MM.1S (cell line): Measurements from ENCODE around the gene CERT1.
"Not testable (repeated sequence)": the region's sequence is repeated elsewhere in the genome, so short reads cannot be mapped to it uniquely, and the experiment has no call there.

ENCODE experiments used
- DNase-seq: peaks from one replicate; pipeline ENCODE4 v3.0.0-alpha.2; 2015
- H2AFZ ChIP-seq: fragments of 300-600 bp; sonication (generic); 2 replicates; pipeline ENCODE4 v1.6.0; 2016; ENCODE audit warnings: antibody characterized with exemption, low read length
- H3F3A ChIP-seq: fragments of 300-600 bp; sonication (generic); 2 replicates; pipeline ENCODE4 v1.6.1; 2016; ENCODE audit warnings: mild to moderate bottlenecking, antibody characterized with exemption, low read length, moderate library complexity, mixed read lengths; ENCODE audit not compliant: insufficient read depth
- H3K27ac ChIP-seq: fragments of 300-600 bp; sonication (generic); 2 replicates; pipeline ENCODE4 v1.5.1; 2016; ENCODE audit warnings: mild to moderate bottlenecking, low read length
- H3K27me3 ChIP-seq: fragments of 300-600 bp; sonication (generic); replicated peaks from 2 replicates; pipeline ENCODE4 v1.6.0; 2016; ENCODE audit warnings: low read length; ENCODE audit not compliant: insufficient read depth
- H3K36me3 ChIP-seq: fragments of 300-600 bp; sonication (generic); replicated peaks from 2 replicates; pipeline ENCODE4 v1.6.1; 2016; ENCODE audit warnings: mild to moderate bottlenecking, low read length, mixed read lengths; ENCODE audit not compliant: insufficient read depth
- H3K4me1 ChIP-seq: fragments of 300-600 bp; sonication (generic); 2 replicates; pipeline ENCODE4 v1.6.1; 2016; ENCODE audit warnings: low read length, mixed read lengths
- H3K4me2 ChIP-seq: fragments of 300-600 bp; sonication (generic); 2 replicates; pipeline ENCODE4 v1.6.0; 2016; ENCODE audit warnings: low read depth, low read length
- H3K4me3 ChIP-seq: fragments of 300-600 bp; sonication (generic); 2 replicates; pipeline ENCODE4 v1.5.1; 2016; ENCODE audit warnings: low read length, mixed read lengths
- H3K79me2 ChIP-seq: fragments of 300-600 bp; sonication (generic); 2 replicates; pipeline ENCODE4 v1.6.1; 2016; ENCODE audit warnings: mixed run types, low read length, mixed read lengths
- H3K9ac ChIP-seq: fragments of 300-600 bp; sonication (generic); 2 replicates; pipeline ENCODE4 v1.6.1; 2016; ENCODE audit warnings: low read length, mixed read lengths
- H3K9me2 ChIP-seq: fragments of 300-600 bp; sonication (generic); replicated peaks from 2 replicates; pipeline ENCODE4 v1.6.1; 2016; ENCODE audit warnings: mild to moderate bottlenecking, low read length, mixed read lengths; ENCODE audit not compliant: insufficient read depth
- H3K9me3 ChIP-seq: fragments of 300-600 bp; sonication (generic); replicated peaks from 2 replicates; pipeline ENCODE4 v1.6.1; 2016; ENCODE audit warnings: mild to moderate bottlenecking, low read length, mixed read lengths; ENCODE audit not compliant: insufficient read depth
- H4K20me1 ChIP-seq: fragments of 300-600 bp; sonication (generic); 2 replicates; pipeline ENCODE4 v1.6.1; 2016; ENCODE audit warnings: mild to moderate bottlenecking, low read length, moderate library complexity, mixed read lengths; ENCODE audit not compliant: insufficient read depth
- EZH2 ChIP-seq: fragments of 300-600 bp; sonication (generic); optimal IDR thresholded peaks from 2 replicates; pipeline ENCODE3; 2017; ENCODE audit warnings: low read depth, mild to moderate bottlenecking, antibody characterized with exemption, low read length, mixed read lengths
- EZH2phosphoT487 ChIP-seq: fragments of 300-600 bp; sonication (generic); IDR thresholded peaks from 2 replicates; pipeline ENCODE4 v1.6.1; 2018; ENCODE audit warnings: antibody characterized with exemption, low read length
- TF ChIP-seq, protein P1 (sequence below): fragments of 300-600 bp; sonication (generic); IDR thresholded peaks from 2 replicates; pipeline ENCODE4 v1.5.1; 2016; ENCODE audit warnings: antibody characterized with exemption, low read length, mixed read lengths

CERT1 gene

DNA sequence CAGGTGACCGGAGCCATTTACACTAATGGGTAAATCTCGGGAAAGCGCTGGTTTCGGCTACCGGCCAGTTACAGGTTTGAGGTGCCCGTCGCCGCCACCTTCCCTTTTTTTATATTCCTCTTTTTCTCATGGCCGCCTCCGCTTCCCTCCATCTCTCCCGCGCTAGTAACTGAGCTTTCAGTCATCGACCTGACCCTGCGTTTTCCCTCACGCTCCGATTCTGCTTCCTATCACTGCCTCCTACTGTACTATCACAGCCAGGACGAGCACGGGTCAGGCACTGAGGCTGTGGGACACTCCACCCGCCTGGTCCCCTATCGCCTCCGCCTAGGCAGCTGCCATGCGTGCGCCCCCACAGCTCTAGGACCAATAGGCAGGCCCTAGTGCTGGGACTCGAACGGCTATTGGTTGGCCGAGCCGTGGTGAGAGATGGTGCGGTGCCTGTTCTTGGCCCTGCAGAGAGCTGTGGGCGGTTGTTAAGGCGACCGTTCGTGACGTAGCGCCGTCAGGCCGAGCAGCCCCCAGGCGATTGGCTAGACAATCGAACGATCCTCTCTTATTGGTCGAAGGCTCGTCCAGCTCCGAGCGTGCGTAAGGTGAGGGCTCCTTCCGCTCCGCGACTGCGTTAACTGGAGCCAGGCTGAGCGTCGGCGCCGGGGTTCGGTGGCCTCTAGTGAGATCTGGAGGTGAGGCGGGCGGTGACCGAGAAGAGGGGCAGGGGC, 174.7 kb downstream of the CERT1 start, which contains the start of gene HMGCR:
Gene HMGCR (plus strand): TSS at position 606 of the 722 bp plus-strand sequence. CDS start 5,386 bp downstream, outside the sequence.
- Histone ChIP-seq H3K27ac (peak within 1 kb of the TSS; percentile 77), H3K4me2 (peak within 1 kb of the TSS; percentile 88), H3K4me1 (peaks cover 9% of the 10 kb centered on the region), H3K79me2 (peaks cover 45% of the 10 kb centered on the region), H3K4me3 (peak within 1 kb of the TSS; percentile 98), H4K20me1 (peaks cover 5% of the 10 kb centered on the region; the same call in 1 of the 2 replicates), H3K9me2 (no peaks in the 10 kb centered on the region), H2AFZ (peak within 1 kb of the TSS; percentile 74), H3K27me3 (no peaks in the 10 kb centered on the region), H3F3A (no peaks in the 10 kb centered on the region), H3K9me3 (no peaks in the 10 kb centered on the region), H3K36me3 (0 out of 2 replicates have a peak, but pooled peaks cover 5% of the 10 kb centered on the region), H3K9ac (peak within 1 kb of the TSS; percentile 93)
- TF ChIP-seq, protein P1, sequence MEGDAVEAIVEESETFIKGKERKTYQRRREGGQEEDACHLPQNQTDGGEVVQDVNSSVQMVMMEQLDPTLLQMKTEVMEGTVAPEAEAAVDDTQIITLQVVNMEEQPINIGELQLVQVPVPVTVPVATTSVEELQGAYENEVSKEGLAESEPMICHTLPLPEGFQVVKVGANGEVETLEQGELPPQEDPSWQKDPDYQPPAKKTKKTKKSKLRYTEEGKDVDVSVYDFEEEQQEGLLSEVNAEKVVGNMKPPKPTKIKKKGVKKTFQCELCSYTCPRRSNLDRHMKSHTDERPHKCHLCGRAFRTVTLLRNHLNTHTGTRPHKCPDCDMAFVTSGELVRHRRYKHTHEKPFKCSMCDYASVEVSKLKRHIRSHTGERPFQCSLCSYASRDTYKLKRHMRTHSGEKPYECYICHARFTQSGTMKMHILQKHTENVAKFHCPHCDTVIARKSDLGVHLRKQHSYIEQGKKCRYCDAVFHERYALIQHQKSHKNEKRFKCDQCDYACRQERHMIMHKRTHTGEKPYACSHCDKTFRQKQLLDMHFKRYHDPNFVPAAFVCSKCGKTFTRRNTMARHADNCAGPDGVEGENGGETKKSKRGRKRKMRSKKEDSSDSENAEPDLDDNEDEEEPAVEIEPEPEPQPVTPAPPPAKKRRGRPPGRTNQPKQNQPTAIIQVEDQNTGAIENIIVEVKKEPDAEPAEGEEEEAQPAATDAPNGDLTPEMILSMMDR: peak; percentile 40
- TF ChIP-seq EZH2: no peak
- TF ChIP-seq EZH2phosphoT487: no peak
- peak; percentile 99 for DNase-seq

DNA sequence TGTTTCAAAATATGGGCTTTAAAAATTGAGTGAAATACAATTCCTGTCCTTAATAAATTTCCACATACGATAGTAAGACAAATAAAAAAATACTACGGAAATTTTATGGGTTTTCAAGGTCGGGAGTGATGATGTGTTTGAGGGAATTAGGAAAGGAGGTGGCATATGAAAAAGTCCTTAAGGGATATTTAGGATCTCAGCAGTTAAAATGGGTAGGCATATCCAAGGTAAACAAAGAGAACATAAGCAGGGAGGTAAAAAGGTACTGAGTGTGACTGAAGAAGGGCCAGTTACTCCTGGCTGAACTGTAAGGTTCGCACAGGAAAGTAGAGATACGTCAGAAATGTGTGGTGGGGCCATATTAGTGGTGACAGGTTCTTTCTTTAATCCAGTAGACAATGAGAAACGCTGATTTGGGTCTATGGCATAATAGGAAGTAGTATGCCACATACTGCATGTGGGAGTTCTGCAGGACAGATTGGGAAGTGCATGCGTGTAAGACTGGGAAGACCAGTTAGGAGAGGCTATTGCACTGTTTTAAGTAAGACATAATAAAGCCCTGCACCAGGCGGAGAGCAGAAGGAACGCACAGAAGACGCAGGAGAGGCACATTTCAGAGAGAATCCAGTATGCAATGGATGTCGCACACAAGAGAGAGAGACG, 175.3 kb downstream of the CERT1 start:
- H3K27me3 ChIP-seq: no peaks in the 10 kb centered on the region
- H3K4me2 ChIP-seq: peak overlapping the region; percentile 58
- peaks cover 9% of the 10 kb centered on the region for H3K4me1 ChIP-seq
- H3K4me3 ChIP-seq: peak overlapping the region; percentile 67
- no peaks in the 10 kb centered on the region for H3K36me3 ChIP-seq
- H4K20me1 ChIP-seq: peaks cover 5% of the 10 kb centered on the region; the same call in 1 of the 2 replicates
- DNase-seq: peak; percentile 42
- H3K9me2 ChIP-seq: no peaks in the 10 kb centered on the region
- H3F3A ChIP-seq: no peaks in the 10 kb centered on the region
- H3K9ac ChIP-seq: peak overlapping the region; percentile 69
- H2AFZ ChIP-seq: peak overlapping the region; percentile 74
- peak overlapping the region; percentile 77 for H3K27ac ChIP-seq
- H3K79me2 ChIP-seq: peaks cover 38% of the 10 kb centered on the region
- H3K9me3 ChIP-seq: no peaks in the 10 kb centered on the region
- TF ChIP-seq EZH2: no peak
- TF ChIP-seq, protein P1: no peak
- TF ChIP-seq EZH2phosphoT487: no peak

DNA sequence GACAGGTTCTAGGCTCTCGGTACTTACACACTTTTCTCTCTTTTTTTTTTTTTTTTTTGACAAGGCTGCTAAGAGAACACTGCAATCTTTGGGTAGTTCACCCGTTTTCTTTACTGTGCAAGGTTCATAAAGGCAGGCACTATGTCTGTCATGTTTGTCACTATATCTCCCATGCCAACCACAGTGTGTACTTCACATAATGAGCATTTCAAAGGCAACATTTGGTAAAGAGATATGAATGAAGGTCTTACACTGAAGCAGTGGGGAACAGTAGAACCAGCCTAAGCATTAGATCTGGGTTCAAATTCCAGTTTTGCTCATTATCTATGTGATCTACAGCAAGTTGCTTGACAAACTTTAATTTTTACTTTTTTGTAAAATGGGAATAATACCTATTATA, 175.9 kb downstream of the CERT1 start:
- H2AFZ ChIP-seq: no peak overlapping the region
- H3K27me3 ChIP-seq: no peaks in the 10 kb centered on the region
- H3K27ac ChIP-seq: no peak overlapping the region
- DNase-seq: no peak
- H3K9me3 ChIP-seq: no peaks in the 10 kb centered on the region
- H3K79me2 ChIP-seq: peaks cover 32% of the 10 kb centered on the region
- no peaks in the 10 kb centered on the region for H3K9me2 ChIP-seq
- no peaks in the 10 kb centered on the region for H3F3A ChIP-seq
- peaks cover 9% of the 10 kb centered on the region for H3K4me1 ChIP-seq
- no peak overlapping the region for H3K9ac ChIP-seq
- no peak overlapping the region for H3K4me3 ChIP-seq
- H3K4me2 ChIP-seq: no peak overlapping the region
- no peaks in the 10 kb centered on the region for H4K20me1 ChIP-seq
- TF ChIP-seq EZH2 (no peak), EZH2phosphoT487 (no peak)
- TF ChIP-seq, protein P1: no peak
- H3K36me3 ChIP-seq: no peaks in the 10 kb centered on the region

DNA sequence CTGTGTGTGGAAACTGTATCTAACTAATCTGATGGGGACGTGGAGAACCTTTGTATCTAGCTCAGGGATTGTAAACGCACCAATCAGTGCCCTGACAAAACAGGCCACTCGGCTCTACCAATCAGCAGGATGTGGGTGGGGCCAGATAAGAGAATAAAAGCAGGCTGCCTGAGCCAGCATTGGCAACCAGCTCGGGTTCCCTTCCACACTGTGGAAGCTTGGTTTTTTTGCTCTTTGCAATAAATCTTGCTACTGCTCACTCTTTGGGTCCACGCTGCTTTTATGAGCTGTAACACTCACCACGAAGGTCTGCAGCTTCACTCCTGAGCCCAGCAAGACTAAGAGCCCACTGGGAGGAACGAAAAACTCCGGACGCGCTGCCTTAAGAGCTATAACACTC, 177.0 kb downstream of the CERT1 start:
- H3K27ac ChIP-seq, H3K4me1 ChIP-seq, H3F3A ChIP-seq, H3K4me2 ChIP-seq, H3K4me3 ChIP-seq, H3K27me3 ChIP-seq, H4K20me1 ChIP-seq, H3K9me3 ChIP-seq, H3K9ac ChIP-seq, H3K36me3 ChIP-seq, H3K9me2 ChIP-seq, H2AFZ ChIP-seq, DNase-seq: not testable (repeated sequence)
- H3K79me2 ChIP-seq: peaks cover 21% of the 10 kb centered on the region

DNA sequence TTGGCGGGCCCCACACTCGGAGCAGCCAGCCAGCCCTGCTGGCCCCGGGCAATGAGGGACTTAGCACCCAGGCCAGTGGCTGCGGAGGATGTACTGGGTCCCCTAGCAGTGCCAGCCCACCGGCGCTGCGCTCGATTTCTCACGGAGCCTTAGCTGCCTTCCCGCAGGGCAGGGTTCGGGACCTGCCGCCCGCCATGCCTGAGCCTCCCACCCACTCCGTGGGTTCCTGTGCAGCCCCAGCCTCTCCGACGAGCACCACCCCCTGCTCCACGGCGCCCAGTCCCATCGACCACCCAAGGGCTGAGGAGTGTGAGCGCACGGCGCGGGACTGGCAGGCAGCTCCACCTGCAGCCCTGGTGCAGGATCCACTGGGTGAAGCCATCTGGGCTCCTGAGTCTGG, 177.7 kb downstream of the CERT1 start:
- H3K27ac ChIP-seq, H3K4me1 ChIP-seq, H3K4me3 ChIP-seq, H3K9ac ChIP-seq, H3K36me3 ChIP-seq, H3K4me2 ChIP-seq, DNase-seq, H4K20me1 ChIP-seq, H3K9me2 ChIP-seq, H3K27me3 ChIP-seq, H3F3A ChIP-seq, H2AFZ ChIP-seq, H3K9me3 ChIP-seq: not testable (repeated sequence)
- H3K79me2 ChIP-seq: peaks cover 17% of the 10 kb centered on the region
